ENCODE data around the gene DNAJC8. TPM values are rescaled to one million over a fixed set of nuclear protein-coding genes. Genes with fewer than 3 reads are reported as not detected.

DNAJC8 gene
- polyA plus RNA-seq, 3 donors: 22.4 to 115 (median 63.5) TPM

GRCh38 chr1:28233264-28233606 lies 406 bp upstream of the DNAJC8 start:
- 59 to 67% (median 64%) methylated on average over 14 of the region's 14 CpGs for WGBS, 3 donors
- H3K27ac ChIP-seq (ENCODE audit: low read depth, low read length): no peak overlapping the region

- no peak overlapping the region for H3K27ac ChIP-seq (ENCODE audit: low read depth, low read length)
- whole genome bisulfite sequencing, 3 donors: 78 to 82% (median 80%) methylated on average over 2 of the region's 2 CpGs
Measured at GRCh38 chr1:28229996-28230395, 2.8 kb downstream of the DNAJC8 start.

- H3K27ac ChIP-seq (ENCODE audit: low read depth, low read length): no peak overlapping the region
Measured at GRCh38 chr1:28229089-28229488, 3.7 kb downstream of the DNAJC8 start.

- no peak overlapping the region for H3K27ac ChIP-seq (ENCODE audit: low read depth, low read length)
- WGBS, 3 donors: 36 to 89% (median 65%) methylated on average over 2 of the region's 2 CpGs
Measured at GRCh38 chr1:28213315-28213714, 19.5 kb downstream of the DNAJC8 start.

GRCh38 chr1:28209700-28210099 lies 23.1 kb downstream of the DNAJC8 start:
- WGBS, 3 donors: 63 to 77% (median 64%) methylated on average over 1 of the region's 1 CpG
- no peak overlapping the region for H3K27ac ChIP-seq (ENCODE audit: low read depth, low read length)

- H3K27ac ChIP-seq (ENCODE audit: low read depth, low read length): no peak overlapping the region
- 35 to 44% (median 43%) methylated on average over 4 of the region's 4 CpGs for whole genome bisulfite sequencing, 3 donors
Measured at GRCh38 chr1:28208818-28209441, 23.9 kb downstream of the DNAJC8 start.

GRCh38 chr1:28205243-28205642 lies 27.6 kb downstream of the DNAJC8 start:
- 58 to 90% (median 69%) methylated on average over 4 of the region's 4 CpGs for WGBS, 3 donors
- no peak overlapping the region for H3K27ac ChIP-seq (ENCODE audit: low read depth, low read length)

GRCh38 chr1:28200234-28200873 lies 32.5 kb downstream of the DNAJC8 start:
- 95 to 97% (median 96%) methylated on average over 6 of the region's 6 CpGs for WGBS, 3 donors
- no peak overlapping the region for H3K27ac ChIP-seq (ENCODE audit: low read depth, low read length)

GRCh38 chr1:28199328-28200233 lies 33.2 kb downstream of the DNAJC8 start:
- WGBS, 3 donors: 63 to 83% (median 63%) methylated on average over 8 of the region's 8 CpGs
- no peak overlapping the region for H3K27ac ChIP-seq (ENCODE audit: low read depth, low read length)

- WGBS, 3 donors: 90 to 97% (median 93%) methylated on average over 12 of the region's 12 CpGs
Measured at GRCh38 chr1:28197682-28198415, 35.0 kb downstream of the DNAJC8 start.

GRCh38 chr1:28196330-28196729 lies 36.5 kb downstream of the DNAJC8 start:
- 71 to 84% (median 73%) methylated on average over 3 of the region's 3 CpGs for WGBS, 3 donors
- H3K27ac ChIP-seq (ENCODE audit: low read depth, low read length): no peak overlapping the region

More at GRCh38 chr1:28197682-28198415, 35.0 kb downstream of the DNAJC8 start:
- H3K27ac ChIP-seq (ENCODE audit: low read depth, low read length): no peak overlapping the region

GRCh38 chr1:28195780-28196179 lies 37.0 kb downstream of the DNAJC8 start:
- WGBS, 3 donors: 85 to 100% (median 94%) methylated on average over 1 of the region's 1 CpG
- no peak overlapping the region for H3K27ac ChIP-seq (ENCODE audit: low read depth, low read length)

- 84 to 87% (median 87%) methylated on average over 8 of the region's 8 CpGs for WGBS, 3 donors
- H3K27ac ChIP-seq (ENCODE audit: low read depth, low read length): no peak overlapping the region
Measured at GRCh38 chr1:28194326-28195035, 38.3 kb downstream of the DNAJC8 start.

GRCh38 chr1:28193701-28194161 lies 39.1 kb downstream of the DNAJC8 start:
- no peak overlapping the region for H3K27ac ChIP-seq (ENCODE audit: low read depth, low read length)
- WGBS, 3 donors: 62 to 70% (median 65%) methylated on average over 6 to 8 of the region's 8 CpGs

GRCh38 chr1:28190996-28191645 lies 41.7 kb downstream of the DNAJC8 start:
- no peak overlapping the region for H3K27ac ChIP-seq (ENCODE audit: low read depth, low read length)
- 59 to 71% (median 66%) methylated on average over 12 of the region's 12 CpGs for WGBS, 3 donors

- H3K27ac ChIP-seq (ENCODE audit: low read depth, low read length): no peak overlapping the region
- WGBS, 3 donors: 52 to 62% (median 55%) methylated on average over 3 of the region's 3 CpGs
Measured at GRCh38 chr1:28190337-28190979, 42.4 kb downstream of the DNAJC8 start.

- WGBS, 3 donors: 85 to 98% (median 92%) methylated on average over 1 of the region's 1 CpG
- H3K27ac ChIP-seq (ENCODE audit: low read depth, low read length): no peak overlapping the region
Measured at GRCh38 chr1:28185071-28185470, 47.8 kb downstream of the DNAJC8 start.
